OCI-LY3 (cell line): ENCODE measurements around the gene NPAT.

ENCODE experiments used
- H2AFZ ChIP-seq: fragments of 200-600, 300-600 bp; shearing (Covaris generic); 2 replicates; pipeline ENCODE4 v1.6.0; 2014; ENCODE audit warnings: antibody characterized with exemption, low read depth, low read length
- H3K27ac ChIP-seq: fragments of 200-600, 300-600 bp; sonication (generic); 2 replicates; pipeline ENCODE4 v1.5.1; 2014; ENCODE audit warnings: mild to moderate bottlenecking, low read length, moderate library complexity, mixed read lengths
- H3K27me3 ChIP-seq: fragments of 200-600, 300-600 bp; sonication (generic); 2 replicates; pipeline ENCODE4 v1.6.1; 2014; ENCODE audit warnings: low read depth, low read length, mixed read lengths
- H3K36me3 ChIP-seq: fragments of 200-600, 300-600 bp; sonication (generic); replicated peaks from 2 replicates; pipeline ENCODE3; 2014; ENCODE audit warnings: low read depth, low read length, mixed read lengths
- H3K4me1 ChIP-seq: fragments of 300-600, 200-600 bp; sonication (generic); 2 replicates; pipeline ENCODE4 v1.6.1; 2014; ENCODE audit warnings: low read length, mixed read lengths
- H3K4me2 ChIP-seq: fragments of 200-600, 300-600 bp; sonication (generic); 2 replicates; pipeline ENCODE4 v1.6.1; 2014; ENCODE audit warnings: low read length, mixed read lengths
- H3K4me3 ChIP-seq: fragments of 300-600, 200-600 bp; sonication (generic); 2 replicates; pipeline ENCODE4 v1.5.1; 2014; ENCODE audit warnings: antibody characterized with exemption, mild to moderate bottlenecking, low read length, moderate library complexity
- H3K79me2 ChIP-seq: fragments of 300-600, 200-600 bp; shearing (Covaris generic); 2 replicates; pipeline ENCODE4 v1.6.1; 2014; ENCODE audit warnings: mild to moderate bottlenecking, low read length, mixed read lengths
- H3K9ac ChIP-seq: fragments of 300-600, 200-600 bp; shearing (Covaris generic); 2 replicates; pipeline ENCODE4 v1.6.0; 2014; ENCODE audit warnings: mild to moderate bottlenecking, low read length, moderate library complexity
- H3K9me3 ChIP-seq: fragments of 200-600, 300-600 bp; shearing (Covaris generic); 2 replicates; pipeline ENCODE4 v1.6.1; 2014; ENCODE audit warnings: low read length, mixed read lengths; ENCODE audit not compliant: insufficient read depth
- H4K20me1 ChIP-seq: fragments of 200-600, 300-600 bp; sonication (generic); 2 replicates; pipeline ENCODE4 v1.6.1; 2016; ENCODE audit warnings: low read length, mixed read lengths; ENCODE audit not compliant: insufficient read depth
- CTCF ChIP-seq: fragments of 200-600, 300-600 bp; sonication (generic); IDR thresholded peaks from 2 replicates; pipeline ENCODE4 v1.5.1; 2014; ENCODE audit warnings: antibody characterized with exemption, low read length, low read depth
- EZH2phosphoT487 ChIP-seq: fragments of 200-600 bp; shearing (Covaris generic); IDR thresholded peaks from 2 replicates; pipeline ENCODE4 v1.6.1; 2018; ENCODE audit warnings: antibody characterized with exemption, mixed run types, low read depth

The NPAT gene

GRCh38 chr11:108222574-108223347 lies at the start of gene NPAT, which contains the start of gene ATM:
TSS of gene NPAT (minus strand) at chr11:108222638. CDS start at chr11:108222536, 102 bp downstream.
TSS of gene ATM (plus strand) at chr11:108223067. CDS start at chr11:108227625, 4,558 bp downstream.
- Histone ChIP-seq H3K9me3 (no peaks in the 10 kb centered on the region), H4K20me1 (peaks cover 50% of the 10 kb centered on the region), H3K4me1 (peaks cover 50% of the 10 kb centered on the region), H2AFZ (peak within 1 kb of the TSS; percentile 55; the same call in 1 of the 2 replicates), H3K79me2 (peaks cover 94% of the 10 kb centered on the region), H3K27ac (peak within 1 kb of the TSS; percentile 99), H3K9ac (peak within 1 kb of the TSS; percentile 100), H3K4me3 (peak within 1 kb of the TSS; percentile 96), H3K27me3 (no peaks in the 10 kb centered on the region), H3K36me3 (peaks cover 28% of the 10 kb centered on the region), H3K4me2 (peak within 1 kb of the TSS; percentile 99)
- TF ChIP-seq EZH2phosphoT487 (no peak), CTCF (peak; percentile 61)

GRCh38 chr11:108269583-108269982 lies 47.1 kb upstream of the NPAT start:
- H3K4me2 ChIP-seq = no peak overlapping the region
- H3K79me2 ChIP-seq = no peaks in the 10 kb centered on the region
- TF ChIP-seq CTCF = no peak
- no peak for TF ChIP-seq EZH2phosphoT487

GRCh38 chr11:108253176-108253575 lies 30.7 kb upstream of the NPAT start:
- TF ChIP-seq CTCF (no peak), EZH2phosphoT487 (no peak)
- Histone ChIP-seq H3K9ac (no peak overlapping the region), H3K4me2 (no peak overlapping the region), H4K20me1 (no peaks in the 10 kb centered on the region), H3K27ac (no peak overlapping the region), H3K4me1 (no peaks in the 10 kb centered on the region), H3K27me3 (no peaks in the 10 kb centered on the region), H3K36me3 (peaks cover 33% of the 10 kb centered on the region), H2AFZ (no peak overlapping the region), H3K4me3 (no peak overlapping the region), H3K9me3 (no peaks in the 10 kb centered on the region), H3K79me2 (no peaks in the 10 kb centered on the region)

More at GRCh38 chr11:108269583-108269982, 47.1 kb upstream of the NPAT start:
- no peak overlapping the region for H3K9ac ChIP-seq
- no peak overlapping the region for H3K4me3 ChIP-seq
- no peaks in the 10 kb centered on the region for H3K4me1 ChIP-seq
- H3K36me3 ChIP-seq = peaks cover 26% of the 10 kb centered on the region
- no peaks in the 10 kb centered on the region for H3K9me3 ChIP-seq
- no peak overlapping the region for H2AFZ ChIP-seq
- no peak overlapping the region for H3K27ac ChIP-seq
- no peaks in the 10 kb centered on the region for H3K27me3 ChIP-seq
- no peaks in the 10 kb centered on the region for H4K20me1 ChIP-seq

- no peak overlapping the region for H2AFZ ChIP-seq
- H3K9ac ChIP-seq = no peak overlapping the region
- no peaks in the 10 kb centered on the region for H3K27me3 ChIP-seq
- no peak overlapping the region for H3K27ac ChIP-seq
- H3K4me3 ChIP-seq = no peak overlapping the region
- no peaks in the 10 kb centered on the region for H3K79me2 ChIP-seq
- TF ChIP-seq CTCF (no peak), EZH2phosphoT487 (no peak)
- no peaks in the 10 kb centered on the region for H4K20me1 ChIP-seq
- H3K4me1 ChIP-seq = no peaks in the 10 kb centered on the region
- peaks cover 20% of the 10 kb centered on the region for H3K36me3 ChIP-seq
- H3K9me3 ChIP-seq = no peaks in the 10 kb centered on the region
- H3K4me2 ChIP-seq = no peak overlapping the region
These were observed 24.4 kb upstream of the NPAT start for GRCh38 chr11:108246885-108247284.
